ENCODE data around the gene MIF.

Gene MIF

DNA sequence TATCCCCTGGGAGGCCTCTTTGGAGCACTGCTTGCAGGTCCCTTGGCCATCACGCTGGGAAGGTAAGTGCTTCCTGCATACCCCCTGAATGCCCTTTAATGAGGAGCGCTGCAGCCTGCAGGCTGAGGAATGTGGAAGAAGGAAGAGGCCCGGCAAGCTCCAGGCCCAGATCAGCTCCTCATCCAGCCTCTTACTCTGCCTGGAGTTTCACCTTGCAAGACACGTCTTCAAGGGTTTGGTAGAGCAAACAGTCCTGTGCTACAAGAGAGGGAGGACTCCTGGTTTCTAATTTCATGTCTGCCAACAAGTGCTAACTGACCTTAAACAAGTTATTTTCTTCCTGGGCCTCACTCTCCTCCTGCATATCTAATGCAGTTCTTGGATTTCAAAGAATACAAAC, 25.6 kb upstream of the MIF start:
- Histone ChIP-seq H3K9me3 (no peaks in the 10 kb centered on the region), H3K4me1 (no peaks in the 10 kb centered on the region), H3K36me3 (peaks cover 0 to 62% (median 7%) of the 10 kb centered on the region in 3 donors), H3K27me3 (no peaks in the 10 kb centered on the region), H3K4me3 (no peak overlapping the region), H3K27ac (no peak overlapping the region)
- TF ChIP-seq, protein P1, sequence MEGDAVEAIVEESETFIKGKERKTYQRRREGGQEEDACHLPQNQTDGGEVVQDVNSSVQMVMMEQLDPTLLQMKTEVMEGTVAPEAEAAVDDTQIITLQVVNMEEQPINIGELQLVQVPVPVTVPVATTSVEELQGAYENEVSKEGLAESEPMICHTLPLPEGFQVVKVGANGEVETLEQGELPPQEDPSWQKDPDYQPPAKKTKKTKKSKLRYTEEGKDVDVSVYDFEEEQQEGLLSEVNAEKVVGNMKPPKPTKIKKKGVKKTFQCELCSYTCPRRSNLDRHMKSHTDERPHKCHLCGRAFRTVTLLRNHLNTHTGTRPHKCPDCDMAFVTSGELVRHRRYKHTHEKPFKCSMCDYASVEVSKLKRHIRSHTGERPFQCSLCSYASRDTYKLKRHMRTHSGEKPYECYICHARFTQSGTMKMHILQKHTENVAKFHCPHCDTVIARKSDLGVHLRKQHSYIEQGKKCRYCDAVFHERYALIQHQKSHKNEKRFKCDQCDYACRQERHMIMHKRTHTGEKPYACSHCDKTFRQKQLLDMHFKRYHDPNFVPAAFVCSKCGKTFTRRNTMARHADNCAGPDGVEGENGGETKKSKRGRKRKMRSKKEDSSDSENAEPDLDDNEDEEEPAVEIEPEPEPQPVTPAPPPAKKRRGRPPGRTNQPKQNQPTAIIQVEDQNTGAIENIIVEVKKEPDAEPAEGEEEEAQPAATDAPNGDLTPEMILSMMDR (IDR thresholded peaks at IDR 0.05): no peak
- intact Hi-C loops (cut with DNase I; ENCODE audit: low total_unique reads): no loop called here
- DNase-seq: no peak

DNA sequence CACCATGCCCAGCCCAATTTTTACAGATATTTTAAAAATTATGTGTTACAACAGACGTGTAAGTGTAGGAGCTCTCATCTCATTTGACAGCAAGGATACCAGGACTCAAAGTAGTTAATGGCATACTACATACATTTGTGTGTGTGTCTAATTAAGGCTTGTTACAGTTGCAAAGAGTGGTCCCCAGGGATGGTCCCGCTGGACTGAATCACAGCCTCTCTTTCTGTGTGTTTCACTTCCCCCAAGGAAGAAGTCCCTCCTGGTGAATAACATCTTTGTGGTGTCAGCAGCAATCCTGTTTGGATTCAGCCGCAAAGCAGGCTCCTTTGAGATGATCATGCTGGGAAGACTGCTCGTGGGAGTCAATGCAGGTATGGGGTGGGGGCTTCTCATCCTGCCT, 19.3 kb upstream of the MIF start:
- TF ChIP-seq, protein P1 (IDR thresholded peaks at IDR 0.05): no peak
- Histone ChIP-seq H3K4me3 (no peak overlapping the region), H3K27ac (no peak overlapping the region), H3K9me3 (no peaks in the 10 kb centered on the region), H3K27me3 (no peaks in the 10 kb centered on the region), H3K36me3 (peaks cover 8 to 70% (median 13%) of the 10 kb centered on the region in 3 donors), H3K4me1 (no peaks in the 10 kb centered on the region)
- intact Hi-C loops (cut with DNase I; ENCODE audit: low total_unique reads): no loop called here
- DNase-seq: no peak

DNA sequence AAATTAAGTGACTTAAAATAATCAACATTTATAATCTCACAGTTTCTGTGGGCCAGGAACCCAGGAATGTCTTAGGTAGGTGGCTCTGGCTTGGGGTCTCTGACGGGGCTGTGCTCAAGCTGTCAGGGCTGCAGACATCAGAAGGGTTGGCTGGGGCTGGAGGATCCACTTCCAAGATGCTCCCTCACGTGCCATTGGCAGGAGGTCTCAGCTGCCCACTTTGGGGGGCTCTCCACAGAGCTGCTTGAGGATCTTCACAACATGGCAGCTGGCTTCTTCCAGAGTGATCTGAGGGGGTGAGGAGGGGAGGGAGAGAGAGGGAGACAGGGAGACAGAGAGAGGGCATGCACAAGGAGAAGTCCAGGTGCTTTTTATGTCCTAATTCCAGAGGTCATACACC, 18.4 kb upstream of the MIF start:
- intact Hi-C loops (cut with DNase I; ENCODE audit: low total_unique reads): no loop called here
- DNase-seq: no peak
- H3K27ac ChIP-seq: no peak overlapping the region
- no peaks in the 10 kb centered on the region for H3K4me1 ChIP-seq
- no peaks in the 10 kb centered on the region for H3K9me3 ChIP-seq
- no peak overlapping the region for H3K4me3 ChIP-seq
- peaks cover 8 to 60% (median 13%) of the 10 kb centered on the region in 3 donors for H3K36me3 ChIP-seq
- H3K27me3 ChIP-seq: no peaks in the 10 kb centered on the region
- TF ChIP-seq, protein P1 (IDR thresholded peaks at IDR 0.05): no peak

DNA sequence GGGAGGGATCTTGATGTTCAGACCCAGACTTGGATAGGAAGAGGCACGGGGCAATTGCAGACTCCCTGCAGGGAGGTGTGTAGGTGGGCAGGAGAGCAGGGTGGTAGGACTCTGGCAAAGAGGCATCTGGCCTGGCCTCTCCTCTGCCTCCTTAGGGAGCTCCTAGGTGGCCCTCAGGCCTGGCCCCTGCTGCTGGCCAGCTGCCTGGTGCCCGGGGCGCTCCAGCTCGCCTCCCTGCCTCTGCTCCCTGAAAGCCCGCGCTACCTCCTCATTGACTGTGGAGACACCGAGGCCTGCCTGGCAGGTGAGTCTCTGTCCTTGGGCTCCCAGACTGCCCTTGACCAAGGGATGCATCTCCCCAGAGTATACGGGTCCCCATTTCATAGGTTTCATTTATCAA, 16.6 kb upstream of the MIF start:
- H3K27ac ChIP-seq: no peak overlapping the region
- no peaks in the 10 kb centered on the region for H3K9me3 ChIP-seq
- no peaks in the 10 kb centered on the region for H3K4me1 ChIP-seq
- no peak overlapping the region for H3K4me3 ChIP-seq
- H3K36me3 ChIP-seq: peaks cover 13 to 67% (median 13%) of the 10 kb centered on the region in 3 donors
- no peaks in the 10 kb centered on the region for H3K27me3 ChIP-seq
- TF ChIP-seq, protein P1 (IDR thresholded peaks at IDR 0.05): no peak
- intact Hi-C loops (cut with DNase I; ENCODE audit: low total_unique reads): no loop called here
- DNase-seq: no peak

DNA sequence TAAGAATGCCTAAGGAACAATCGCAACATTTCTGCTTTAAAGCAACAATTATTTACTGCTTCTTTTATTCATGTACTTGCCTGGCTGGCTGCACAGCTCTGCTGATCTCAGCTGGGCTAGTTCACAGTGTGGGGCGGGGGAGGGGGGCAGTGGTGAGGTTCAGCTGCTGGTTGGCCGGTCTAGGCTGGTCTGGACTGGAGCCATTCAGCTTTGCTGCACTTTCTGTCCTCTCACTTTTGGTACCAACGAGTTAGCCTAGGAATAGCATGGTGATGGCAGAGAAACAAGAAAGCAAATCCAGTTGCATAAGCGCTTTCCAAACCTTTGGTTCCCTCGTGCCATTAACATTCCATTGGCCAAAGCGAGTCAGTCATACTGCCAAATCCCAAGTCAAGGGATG, 16.0 kb upstream of the MIF start:
- no peaks in the 10 kb centered on the region for H3K9me3 ChIP-seq
- H3K27me3 ChIP-seq: no peaks in the 10 kb centered on the region
- DNase-seq: no peak
- H3K36me3 ChIP-seq: peaks cover 13 to 67% (median 13%) of the 10 kb centered on the region in 3 donors
- TF ChIP-seq, protein P1 (IDR thresholded peaks at IDR 0.05): no peak
- intact Hi-C loops (cut with DNase I; ENCODE audit: low total_unique reads): no loop called here
- H3K27ac ChIP-seq: no peak overlapping the region
- no peaks in the 10 kb centered on the region for H3K4me1 ChIP-seq
- H3K4me3 ChIP-seq: no peak overlapping the region

DNA sequence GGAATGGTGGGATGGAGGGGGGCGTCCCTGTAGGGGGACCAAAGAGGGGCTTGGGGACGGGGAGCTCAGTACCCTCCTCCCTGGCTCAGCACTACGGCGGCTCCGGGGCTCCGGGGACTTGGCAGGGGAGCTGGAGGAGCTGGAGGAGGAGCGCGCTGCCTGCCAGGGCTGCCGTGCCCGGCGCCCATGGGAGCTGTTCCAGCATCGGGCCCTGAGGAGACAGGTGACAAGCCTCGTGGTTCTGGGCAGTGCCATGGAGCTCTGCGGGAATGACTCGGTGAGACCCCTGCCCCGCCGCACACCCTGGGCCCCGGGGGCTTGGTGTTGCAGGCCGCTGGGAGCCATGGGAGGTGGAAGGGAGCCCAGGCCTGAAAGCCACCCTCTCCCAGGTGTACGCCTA, 11.8 kb upstream of the MIF start:
- H3K9me3 ChIP-seq: no peaks in the 10 kb centered on the region
- H3K4me3 ChIP-seq: no peak overlapping the region
- H3K27me3 ChIP-seq: no peaks in the 10 kb centered on the region
- H3K4me1 ChIP-seq: no peaks in the 10 kb centered on the region
- peaks cover 8 to 50% (median 8%) of the 10 kb centered on the region in 3 donors for H3K36me3 ChIP-seq
- no peak overlapping the region for H3K27ac ChIP-seq
- intact Hi-C loops (cut with DNase I; ENCODE audit: low total_unique reads): no loop called here
- DNase-seq: no peak
- TF ChIP-seq, protein P1 (IDR thresholded peaks at IDR 0.05): no peak
